Fibroblast of lung (primary cell): Measurements from ENCODE around the gene LIMK2. TPM values are rescaled to one million over a fixed set of nuclear protein-coding genes. Genes with fewer than 3 reads are reported as not detected.

ENCODE experiments used
- DNase-seq, 2 donors: peaks; one replicate each; pipeline versions ENCODE4 v3.0.0 to v3.0.0-alpha.2; 2010; ENCODE audit warnings: low read depth in 2 of 2
- H2AFZ ChIP-seq: 2 replicates; pipeline ENCODE4 v1.5.1; 2012; ENCODE audit warnings: low read length, control low read depth, inconsistent platforms
- H3K27ac ChIP-seq: 2 replicates; pipeline ENCODE4 v1.5.1; 2011; ENCODE audit warnings: low read length, control low read depth; ENCODE audit not compliant: insufficient read depth
- H3K27me3 ChIP-seq: 2 replicates; pipeline ENCODE4 v1.5.1; 2011; ENCODE audit warnings: mild to moderate bottlenecking, low read length; ENCODE audit not compliant: control insufficient read depth, insufficient read depth
- H3K36me3 ChIP-seq: 2 replicates; pipeline ENCODE4 v1.5.1; 2011; ENCODE audit warnings: low read length; ENCODE audit not compliant: control insufficient read depth, insufficient read depth
- H3K4me1 ChIP-seq: 2 replicates; pipeline ENCODE4 v1.5.1; 2011; ENCODE audit warnings: low read length; ENCODE audit not compliant: control insufficient read depth, insufficient read depth; ENCODE audit errors: extremely low read depth
- H3K4me2 ChIP-seq: 2 replicates; pipeline ENCODE4 v1.5.1; 2011; ENCODE audit warnings: low read length, control low read depth; ENCODE audit not compliant: insufficient read depth; ENCODE audit errors: extremely low read depth
- H3K4me3 ChIP-seq, 4 experiments: fragments of 200-600 bp in 1 of 4; sonication (generic) in 1 of 4; replicated peaks in 1 of 4; 2 replicates each; pipeline ENCODE4 v1.5.1; 2011 to 2016; ENCODE audit warnings: low read length in 4 of 4, low read depth in 3 of 4, mild to moderate bottlenecking in 3 of 4, control low read depth in 2 of 4, inconsistent platforms in 1 of 4, mixed read lengths in 1 of 4; ENCODE audit not compliant: insufficient read depth in 1 of 4; ENCODE audit errors: control extremely low read depth in 1 of 4
- H3K79me2 ChIP-seq: 2 replicates; pipeline ENCODE4 v1.5.1; 2012; ENCODE audit warnings: mild to moderate bottlenecking, low read length, inconsistent platforms; ENCODE audit not compliant: control insufficient read depth, insufficient read depth
- H3K9ac ChIP-seq: 2 replicates; pipeline ENCODE4 v1.5.1; 2011; ENCODE audit warnings: mild to moderate bottlenecking, low read length, control low read depth; ENCODE audit not compliant: insufficient read depth
- H3K9me3 ChIP-seq: 2 replicates; pipeline ENCODE4 v1.5.1; 2012; ENCODE audit warnings: low read depth, low read length; ENCODE audit not compliant: control insufficient read depth, insufficient read depth
- H4K20me1 ChIP-seq: 2 replicates; pipeline ENCODE4 v1.5.1; 2011; ENCODE audit warnings: low read length; ENCODE audit not compliant: control insufficient read depth, insufficient read depth; ENCODE audit errors: extremely low read depth
- CTCF ChIP-seq, 2 donors: IDR thresholded peaks in 1 of 2; conservative IDR thresholded peaks in 1 of 2; 1 replicate in 1 of 2; 2 replicates in 1 of 2; pipeline ENCODE4 v1.5.1; 2011 to 2012; ENCODE audit warnings: low read length in 2 of 2, control low read depth in 1 of 2, inconsistent platforms in 1 of 2, low read depth in 1 of 2, mild to moderate bottlenecking in 1 of 2
- EZH2 ChIP-seq: IDR thresholded peaks from 2 replicates; pipeline ENCODE4 v1.5.1; 2012; ENCODE audit warnings: low read length, control low read depth, mild to moderate bottlenecking; ENCODE audit errors: missing control alignments
- polyA plus RNA-seq, 2 donors: library from polyadenylated mRNA; depleted of rRNA in 1 of 2; stranded (reverse) in 1 of 2; unstranded in 1 of 2; fragments of >200 nt; gene quantifications; 2 replicates each; pipeline ENCODE4 v1.2.1, GENCODE V29; 2011 to 2012; ENCODE audit warnings: missing spikeins in 1 of 2
- total RNA-seq: library from RNA; depleted of rRNA; stranded (reverse); fragments of >200 nt; gene quantifications from 2 replicates; pipeline ENCODE4 v1.2.1, GENCODE V29; 2014

Gene LIMK2
- total and polyA plus RNA-seq, 2 donors (not counting 1 experiment from before 2014, with no cell fraction given) = 3.4 to 20.0 TPM

GRCh38 chr22:31286360-31287255 lies 74.5 kb downstream of the LIMK2 start:
- TF ChIP-seq CTCF (conservative IDR thresholded peaks at IDR 0.05 in 1 of 2, IDR thresholded peaks at IDR 0.05 in 1 of 2; ENCODE audit: low read depth in 1 of 2, low read length in 2 of 2) = no peak
- no peak for TF ChIP-seq EZH2
- Histone ChIP-seq H3K79me2 (no peaks in the 10 kb centered on the region), H3K27me3 (no peaks in the 10 kb centered on the region), H3K4me1 (peaks cover 2% of the 10 kb centered on the region), H3K36me3 (peaks cover 11% of the 10 kb centered on the region), H3K4me2 (no peak overlapping the region), H4K20me1 (no peaks in the 10 kb centered on the region), H3K27ac (no peak overlapping the region), H3K4me3 (no peak overlapping the region), H3K9me3 (no peaks in the 10 kb centered on the region), H3K9ac (no peak overlapping the region), H2AFZ (no peak overlapping the region)
- DNase-seq = no peak

GRCh38 chr22:31287818-31288495 lies 75.9 kb downstream of the LIMK2 start:
- no peak for DNase-seq
- Histone ChIP-seq H3K4me2 (no peak overlapping the region), H3K4me1 (peaks cover 2% of the 10 kb centered on the region), H3K4me3 (no peak overlapping the region), H3K79me2 (peaks cover 2% of the 10 kb centered on the region), H2AFZ (no peak overlapping the region), H3K9me3 (no peaks in the 10 kb centered on the region), H3K27me3 (no peaks in the 10 kb centered on the region), H3K9ac (no peak overlapping the region), H3K27ac (no peak overlapping the region), H3K36me3 (peaks cover 11% of the 10 kb centered on the region), H4K20me1 (no peaks in the 10 kb centered on the region)
- no peak for TF ChIP-seq EZH2
- TF ChIP-seq CTCF (conservative IDR thresholded peaks at IDR 0.05 in 1 of 2, IDR thresholded peaks at IDR 0.05 in 1 of 2; ENCODE audit: low read depth in 1 of 2, low read length in 2 of 2) = no peak

- Histone ChIP-seq H3K36me3 (peaks cover 11% of the 10 kb centered on the region), H3K4me2 (no peak overlapping the region), H4K20me1 (no peaks in the 10 kb centered on the region), H3K79me2 (peaks cover 2% of the 10 kb centered on the region), H3K4me3 (no peak overlapping the region), H3K4me1 (peaks cover 2% of the 10 kb centered on the region), H3K9me3 (no peaks in the 10 kb centered on the region), H3K27ac (no peak overlapping the region), H2AFZ (no peak overlapping the region), H3K9ac (no peak overlapping the region), H3K27me3 (no peaks in the 10 kb centered on the region)
- TF ChIP-seq EZH2 = no peak
- no peak for TF ChIP-seq CTCF (conservative IDR thresholded peaks at IDR 0.05 in 1 of 2, IDR thresholded peaks at IDR 0.05 in 1 of 2; ENCODE audit: low read depth in 1 of 2, low read length in 2 of 2)
- no peak for DNase-seq
These were observed 76.6 kb downstream of the LIMK2 start for GRCh38 chr22:31288496-31289240.
